ENCODE measurements around the gene GNAS. TPM values are rescaled to one million over a fixed set of nuclear protein-coding genes. Genes with fewer than 3 reads are reported as not detected.
A peak's percentile ranks its signal among the peaks of the same experiment; 100 is the strongest.

GNAS gene
- total RNA-seq, 1 experiment from 2014 or later: 1,551 TPM

- DNase-seq (ENCODE audit: low read depth): no peak
These were observed 28.7 kb downstream of the GNAS start for GRCh38 chr20:58880994-58881752.

- DNase-seq (ENCODE audit: low read depth): no peak
These were observed 30.2 kb downstream of the GNAS start for GRCh38 chr20:58882704-58883089.

GRCh38 chr20:58883241-58883691, 30.8 kb downstream of the GNAS start:
- DNase-seq (ENCODE audit: low read depth): peak; percentile 42

DNA sequence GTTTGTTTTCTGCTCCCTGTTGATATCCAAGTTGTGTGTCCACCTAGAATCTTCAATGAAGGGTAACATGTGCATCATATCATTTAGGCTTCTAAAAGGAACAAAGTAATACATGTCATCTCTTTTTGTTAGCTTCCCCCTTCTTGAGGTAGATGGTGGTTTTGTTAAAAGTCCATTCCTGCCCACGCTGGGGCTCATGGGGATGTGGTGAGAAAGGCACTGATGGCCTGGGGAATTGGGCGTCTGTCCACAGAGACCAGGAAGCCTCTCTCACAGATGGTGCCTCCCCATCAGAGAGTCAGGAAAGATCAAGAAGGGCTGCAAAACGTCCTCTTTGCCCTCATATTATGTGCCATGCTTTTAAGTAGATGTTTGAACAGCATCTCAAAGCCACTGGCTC, 32.5 kb downstream of the GNAS start:
- DNase-seq (ENCODE audit: low read depth): no peak

DNA sequence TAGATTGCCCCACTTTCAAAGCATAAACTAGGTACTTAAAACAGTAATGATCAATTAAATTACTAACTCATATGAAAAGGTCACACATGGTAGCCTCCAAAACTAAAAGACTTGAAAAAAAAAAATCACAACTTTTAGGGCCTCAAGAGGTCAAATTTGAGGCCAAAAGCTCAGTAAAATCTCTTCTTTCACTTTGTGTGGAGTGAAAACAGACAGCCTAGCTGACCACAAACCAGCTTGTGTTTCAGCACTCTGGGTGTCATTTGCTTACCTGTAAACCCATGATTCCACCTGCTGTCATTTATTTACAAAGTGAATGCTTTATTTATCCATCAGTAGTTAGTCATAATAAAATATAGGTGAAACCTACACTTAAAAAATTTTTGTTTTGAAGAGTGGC, 34.0 kb downstream of the GNAS start:
- DNase-seq (ENCODE audit: low read depth): no peak

DNA sequence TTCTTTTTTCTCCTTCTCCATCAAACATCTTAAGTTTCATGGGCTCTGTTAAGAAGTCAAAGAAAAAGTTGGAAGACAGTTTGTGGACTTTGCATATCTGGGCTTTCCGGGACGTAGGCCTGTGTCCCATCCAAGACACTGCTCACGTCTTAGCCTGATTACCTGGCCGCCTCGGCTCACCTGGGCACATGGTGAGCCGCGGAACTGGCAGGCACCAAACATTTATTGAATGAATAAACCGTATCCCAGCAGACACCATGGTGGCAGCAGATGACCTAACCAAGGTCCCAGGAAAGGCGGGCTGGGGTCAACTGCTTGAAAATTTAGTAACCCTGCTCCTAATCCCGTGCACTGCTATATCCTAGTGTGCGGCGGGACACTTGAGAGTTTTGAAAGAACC, 35.6 kb downstream of the GNAS start:
- DNase-seq (ENCODE audit: low read depth): no peak

- peak; percentile 86 for DNase-seq (ENCODE audit: low read depth)
These were observed 36.2 kb downstream of the GNAS start for GRCh38 chr20:58888521-58889333.

DNA sequence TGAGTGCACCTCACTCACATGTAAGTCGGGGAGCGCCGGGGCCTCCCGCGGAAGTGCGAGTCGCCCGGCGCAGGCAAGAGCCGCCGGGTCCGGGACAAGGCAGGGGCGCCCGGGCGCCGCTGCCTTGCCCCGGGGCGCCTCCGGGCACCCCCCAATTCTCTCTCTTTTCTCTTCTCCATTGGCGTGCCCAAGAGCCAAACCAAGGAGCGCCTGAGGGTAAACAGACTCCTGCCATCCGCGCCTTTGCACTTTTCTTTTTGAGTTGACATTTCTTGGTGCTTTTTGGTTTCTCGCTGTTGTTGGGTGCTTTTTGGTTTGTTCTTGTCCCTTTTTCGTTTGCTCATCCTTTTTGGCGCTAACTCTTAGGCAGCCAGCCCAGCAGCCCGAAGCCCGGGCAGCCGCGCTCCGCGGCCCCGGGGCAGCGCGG, 36.8 kb downstream of the GNAS start:
- peak; percentile 56 for DNase-seq (ENCODE audit: low read depth)

DNA sequence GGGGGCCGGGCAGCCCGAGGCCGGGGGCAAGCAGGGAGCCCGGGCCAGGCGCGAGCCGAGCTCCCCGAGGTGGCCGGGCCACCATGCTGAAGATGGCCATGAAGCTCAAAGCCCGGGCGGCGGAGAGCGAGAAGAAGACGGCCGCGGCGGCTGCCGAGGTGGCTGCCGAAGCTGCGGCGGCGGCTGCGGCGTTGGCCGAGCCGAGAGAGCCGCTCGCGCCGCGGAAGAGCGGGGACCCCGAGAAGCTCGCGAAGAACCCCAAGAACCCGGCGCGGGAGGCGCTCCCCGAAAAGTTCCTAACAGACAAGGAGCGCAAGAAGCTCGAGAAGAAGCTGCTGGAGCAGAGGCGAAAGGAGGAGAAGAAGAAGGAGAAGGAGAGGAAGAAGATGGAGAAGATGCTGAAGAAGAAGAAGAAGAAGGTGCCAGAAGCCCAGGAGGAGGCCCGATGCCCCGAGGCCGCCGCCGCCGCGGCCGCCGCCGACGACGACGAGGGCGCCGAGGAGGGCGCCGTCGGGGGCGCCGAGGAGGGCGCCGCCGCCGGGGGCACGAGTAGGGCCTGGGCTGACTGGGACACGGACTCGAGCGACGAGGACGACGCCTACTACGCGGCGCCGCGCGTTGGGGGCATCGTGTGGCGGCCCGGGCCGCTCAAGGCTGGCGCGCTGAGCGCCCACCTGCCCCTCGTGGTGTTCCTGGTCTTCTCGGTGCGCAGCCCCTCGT, 37.4 kb downstream of the GNAS start:
- DNase-seq (ENCODE audit: low read depth): peak; percentile 22

GRCh38 chr20:58890518-58891085, 38.1 kb downstream of the GNAS start:
- DNase-seq (ENCODE audit: low read depth): peak; percentile 76

GRCh38 chr20:58891086-58891717, 38.7 kb downstream of the GNAS start:
- DNase-seq (ENCODE audit: low read depth): peak; percentile 68

GRCh38 chr20:58891718-58892140, 39.2 kb downstream of the GNAS start:
- DNase-seq (ENCODE audit: low read depth): peak; percentile 62

GRCh38 chr20:58892141-58892931, 39.8 kb downstream of the GNAS start:
- DNase-seq (ENCODE audit: low read depth): peak; percentile 75

GRCh38 chr20:58892932-58893224, 40.4 kb downstream of the GNAS start:
- DNase-seq (ENCODE audit: low read depth): no peak

- no peak for DNase-seq (ENCODE audit: low read depth)
These were observed 41.0 kb downstream of the GNAS start for GRCh38 chr20:58893355-58894120.

- DNase-seq (ENCODE audit: low read depth): no peak
These were observed 42.3 kb downstream of the GNAS start for GRCh38 chr20:58894652-58895447.

- no peak for DNase-seq (ENCODE audit: low read depth)
These were observed 43.1 kb downstream of the GNAS start for GRCh38 chr20:58895448-58896180.

GRCh38 chr20:58896820-58897219, 44.3 kb downstream of the GNAS start:
- no peak for DNase-seq (ENCODE audit: low read depth)

All from M059J (cell line).